Mucosa of gallbladder (tissue), 1 donor: ENCODE measurements around the gene ODF2. TPM values are rescaled to one million over a fixed set of nuclear protein-coding genes. Genes with fewer than 3 reads are reported as not detected.

Experiments used
- DNase-seq: peaks from one replicate; pipeline ENCODE4 v3.0.0-alpha.2; 2020; ENCODE audit warnings: low spot score
- total RNA-seq: library from RNA; stranded (reverse); gene quantifications from one replicate; pipeline ENCODE4 v1.2.1, GENCODE V29; 2021
- donor health status: DM: no; HTN: no; CAD: no.

The ODF2 gene
- total RNA-seq, 1 donor from 2014 or later = 26.4 TPM

DNA sequence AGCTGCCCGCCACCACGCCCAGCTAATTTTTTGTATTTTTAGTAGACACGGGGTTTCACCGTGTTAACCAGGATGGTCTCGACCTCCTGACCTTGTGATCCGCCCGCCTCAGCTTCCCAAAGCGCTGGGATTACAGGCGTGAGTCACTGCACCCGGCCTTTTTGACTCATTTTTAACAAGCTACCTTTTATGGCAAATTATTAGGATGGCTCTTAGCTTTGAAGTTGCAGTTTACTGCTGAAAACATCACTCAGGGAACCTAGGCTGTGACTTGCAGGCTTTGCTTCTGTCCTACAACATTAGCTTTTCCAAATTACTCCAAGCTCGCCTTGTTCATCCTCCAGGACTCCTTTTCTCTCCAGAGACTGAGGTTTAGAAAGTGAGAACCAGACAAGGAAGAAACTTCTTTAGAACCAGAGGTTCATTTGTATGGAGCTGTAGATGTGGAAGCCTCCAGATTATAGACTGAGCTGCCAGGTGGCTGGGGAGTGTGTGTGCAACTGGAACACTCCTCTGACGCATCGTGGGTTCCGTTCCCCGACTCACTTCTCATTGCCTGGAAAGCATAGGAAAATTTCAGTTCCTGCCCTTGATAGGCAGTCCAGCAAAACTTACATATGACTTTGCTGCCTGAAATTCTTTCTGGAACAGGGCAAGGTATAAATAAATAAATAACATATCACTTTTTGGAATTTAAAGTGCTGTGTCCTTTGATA is 72.8 kb downstream of the ODF2 start:
- no peak for DNase-seq

DNA sequence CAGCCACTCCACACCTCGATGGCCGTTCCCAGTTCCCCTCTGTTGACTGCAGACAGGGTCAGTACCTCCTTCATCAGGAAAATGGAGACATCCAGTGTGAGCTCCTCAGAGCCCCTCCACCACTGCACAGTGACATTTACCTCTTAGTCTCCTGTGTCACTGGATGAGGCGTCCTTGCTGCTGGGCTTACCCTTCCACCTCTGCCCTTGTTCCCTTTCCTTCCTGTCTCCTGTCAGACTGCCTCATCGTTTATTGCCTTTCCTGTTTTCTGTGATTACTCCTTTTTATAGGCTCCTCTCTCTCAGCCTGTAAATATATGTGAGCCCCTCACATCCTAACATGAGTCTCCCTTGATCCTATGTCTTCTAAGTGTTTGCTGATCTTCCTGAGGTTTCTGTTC is 73.4 kb downstream of the ODF2 start:
- no peak for DNase-seq

DNA sequence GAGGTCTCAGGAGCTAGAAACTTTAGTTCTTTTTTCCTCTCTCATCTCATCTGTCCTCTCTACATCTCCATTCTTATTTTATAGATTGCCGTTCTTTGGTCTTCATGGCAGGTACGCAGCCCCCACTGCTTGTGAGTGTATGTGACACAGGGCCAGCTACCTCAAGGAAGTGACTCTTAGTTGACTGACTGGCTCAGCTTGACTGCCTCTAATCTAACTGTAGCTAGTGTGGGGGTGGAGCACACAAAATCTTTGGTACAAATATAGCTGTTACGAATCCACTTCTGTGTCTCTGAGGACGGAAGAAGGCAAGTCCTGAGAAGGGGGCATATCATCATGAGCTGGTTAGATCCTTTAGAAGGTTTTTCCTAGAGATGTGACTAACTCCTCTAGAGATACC is 76.8 kb downstream of the ODF2 start:
- no peak for DNase-seq

DNA sequence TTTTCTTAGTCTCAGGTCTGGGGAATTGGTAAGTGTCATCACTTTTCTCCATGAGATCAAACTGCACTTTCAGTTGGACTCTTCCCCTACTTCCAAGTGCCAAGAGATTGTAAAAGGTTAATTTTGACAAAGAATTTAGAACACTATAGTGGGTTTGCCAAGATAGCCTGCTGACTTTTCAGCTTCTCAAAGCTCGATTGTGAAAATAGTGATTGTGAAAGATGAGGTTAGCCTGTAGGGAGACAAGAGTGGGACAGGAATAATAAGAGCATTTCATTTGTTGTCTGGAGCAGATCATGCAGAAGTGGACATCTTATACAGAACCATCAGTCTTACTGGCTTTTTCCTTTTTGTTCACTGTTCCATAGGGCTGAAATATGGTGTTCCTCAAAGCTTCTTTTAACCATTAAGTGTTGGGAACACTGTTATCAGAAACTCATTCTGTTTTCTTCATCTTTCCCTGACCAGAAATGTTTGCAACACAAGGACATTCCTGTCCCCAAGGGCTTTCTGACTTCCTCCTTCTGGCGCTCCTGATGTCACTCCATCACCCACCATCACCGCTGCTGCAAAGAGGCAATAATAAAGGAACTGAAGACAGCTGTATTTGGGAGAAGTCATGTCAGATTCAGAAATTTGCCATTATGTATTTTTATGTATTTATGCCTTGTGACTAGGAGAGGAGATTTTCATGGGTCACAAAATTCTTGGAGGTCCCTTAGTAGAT is 85.0 kb downstream of the ODF2 start:
- no peak for DNase-seq

DNA sequence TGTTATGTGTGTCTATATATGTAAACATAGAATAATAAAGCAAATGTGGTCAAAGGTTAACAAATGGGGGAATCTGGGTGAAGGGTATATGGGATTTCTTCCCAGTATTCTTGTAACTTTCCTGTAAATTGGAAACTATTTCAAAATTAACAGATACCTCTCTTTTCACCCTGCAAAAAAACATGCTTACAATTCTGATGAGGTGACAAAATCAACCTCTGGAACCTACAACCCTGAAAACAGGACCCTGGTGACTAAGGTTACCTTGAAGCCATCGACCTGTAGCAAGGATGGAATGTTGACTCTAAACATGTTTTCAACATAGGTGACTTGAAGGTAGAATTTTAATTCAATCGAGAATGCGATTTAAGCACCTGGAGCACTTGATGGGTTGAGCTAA is 90.7 kb downstream of the ODF2 start:
- no peak for DNase-seq

DNA sequence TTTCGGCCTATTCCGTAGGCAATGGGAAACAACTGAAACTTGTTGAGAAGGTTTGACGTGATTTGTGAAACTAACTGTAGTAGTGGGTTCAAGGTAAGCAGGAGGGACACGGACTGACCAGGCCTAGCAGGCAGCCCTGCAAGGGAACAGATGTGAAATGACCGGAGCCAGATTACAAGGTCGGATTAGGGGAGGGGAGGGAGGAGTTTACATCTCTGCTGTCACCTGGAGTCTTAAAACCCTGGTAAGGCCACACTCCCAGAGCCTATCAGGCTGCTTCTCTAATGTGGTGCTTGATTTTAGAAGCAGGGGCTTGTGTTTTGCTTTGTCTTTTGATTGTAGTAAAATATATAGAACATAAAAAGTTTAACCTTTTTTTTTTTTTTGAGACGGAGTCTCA is 93.1 kb downstream of the ODF2 start:
- no peak for DNase-seq

DNA sequence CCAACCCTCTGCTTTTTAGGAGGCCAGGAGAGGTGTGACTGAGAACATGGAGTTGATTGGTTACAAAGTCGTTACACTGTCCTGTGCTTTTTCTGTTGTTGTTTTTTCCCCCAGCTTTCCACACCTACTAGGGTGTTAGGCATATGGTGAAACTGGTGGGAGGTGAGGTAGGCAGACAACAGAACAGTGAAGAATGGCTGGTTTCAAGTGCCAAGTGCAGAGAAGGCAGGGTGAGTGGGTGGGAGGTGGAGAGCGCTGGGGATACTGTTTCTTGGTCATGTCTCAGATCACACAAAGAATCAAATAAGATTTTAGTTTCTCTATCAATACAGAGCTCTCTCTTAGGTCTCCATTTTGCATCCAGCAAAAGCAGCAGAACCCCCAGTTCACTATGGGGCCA is 94.4 kb downstream of the ODF2 start:
- no peak for DNase-seq

Other genes with a start within 250 kb of the ODF2 start
- gene GOLGA2, start 180.0 kb upstream of the ODF2 start, total RNA-seq = 117 TPM
- gene SWI5, start 179.7 kb upstream of the ODF2 start, total RNA-seq = 26.9 TPM
- 21.8 TPM for gene TRUB2, start 133.6 kb upstream of the ODF2 start, total RNA-seq
- 54.8 TPM for gene COQ4, start 133.2 kb upstream of the ODF2 start, total RNA-seq
- 50.4 TPM for gene SLC27A4, start 115.5 kb upstream of the ODF2 start, total RNA-seq
- gene URM1, start 84.6 kb upstream of the ODF2 start, total RNA-seq = 53.1 TPM
- 23.7 TPM for gene CERCAM, start 35.1 kb upstream of the ODF2 start, total RNA-seq
- gene GLE1, start 48.7 kb downstream of the ODF2 start, total RNA-seq = 22.8 TPM
- 323 TPM for gene SPTAN1, start 96.6 kb downstream of the ODF2 start, total RNA-seq
- gene DYNC2I2, start 200.8 kb downstream of the ODF2 start, total RNA-seq = 56.7 TPM
- gene SET, start 233.2 kb downstream of the ODF2 start, total RNA-seq = 198 TPM
- 9.4 TPM for gene PKN3, start 246.5 kb downstream of the ODF2 start, total RNA-seq